ENCODE measurements around the gene RYR3.

The RYR3 gene

DNA sequence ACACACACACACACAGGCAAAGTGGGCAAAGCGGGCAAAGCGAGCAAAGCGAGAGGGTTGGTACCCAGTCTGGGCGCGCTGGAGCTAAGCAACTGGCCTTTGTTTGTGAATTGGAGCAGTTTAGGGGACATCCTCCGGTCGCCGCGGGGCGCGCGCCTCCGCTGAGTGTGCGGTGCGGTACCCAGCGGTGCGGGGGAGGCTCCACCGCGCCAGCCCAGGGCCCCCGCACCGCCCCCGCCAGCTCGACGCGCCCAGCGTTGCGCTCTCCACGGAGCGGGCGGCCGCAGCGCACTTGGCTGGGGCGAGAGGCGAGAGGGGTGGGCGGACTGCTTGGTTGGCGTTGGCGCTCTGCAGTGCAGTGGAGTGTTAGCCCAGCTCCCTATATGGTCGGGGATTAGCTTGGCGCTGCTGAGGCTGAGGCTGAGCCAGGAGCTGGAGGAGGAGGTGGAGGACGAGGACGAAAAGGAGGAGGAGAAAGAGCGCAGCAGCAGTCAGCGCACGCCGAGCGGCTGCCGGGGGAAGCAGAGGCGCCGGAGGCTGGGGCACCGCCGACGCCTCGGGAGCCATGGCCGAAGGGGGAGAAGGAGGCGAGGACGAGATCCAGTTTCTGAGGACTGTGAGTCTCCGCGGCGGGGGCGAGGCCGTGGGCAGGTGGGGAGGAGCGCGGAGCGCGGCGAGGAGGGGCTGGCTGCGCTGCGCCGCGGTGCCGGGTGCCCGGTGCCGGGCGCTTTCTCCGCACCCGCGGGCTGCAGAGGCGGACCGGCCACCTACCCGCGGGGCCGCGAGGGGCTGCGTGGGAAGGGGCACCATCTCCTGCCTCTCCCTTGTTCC is at the start of gene RYR3:
TSS of gene RYR3 (plus strand) at position 487 of the 831 bp plus-strand sequence. CDS start at position 566, 79 bp downstream.
- no peak for DNase-seq

DNA sequence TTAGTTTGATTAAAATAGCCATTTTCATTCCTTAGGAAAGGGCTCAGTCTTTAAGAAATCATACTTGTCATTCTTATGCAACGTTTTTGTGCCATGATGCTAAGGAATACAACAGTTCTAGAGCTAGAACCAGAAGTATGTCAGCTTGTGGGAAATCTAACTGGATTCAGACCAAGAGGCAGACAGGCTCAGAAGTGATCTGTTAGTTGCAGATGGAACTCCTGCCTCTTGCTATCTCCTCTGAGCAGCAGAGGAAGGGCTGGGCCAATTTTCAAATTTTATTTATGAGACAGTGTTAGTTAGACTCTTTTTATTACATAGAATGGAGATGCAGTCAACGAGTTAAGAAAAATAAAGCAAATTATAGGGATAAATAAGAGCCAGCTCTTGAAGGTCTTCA is 48.5 kb upstream of the RYR3 start:
- no peak for DNase-seq

DNA sequence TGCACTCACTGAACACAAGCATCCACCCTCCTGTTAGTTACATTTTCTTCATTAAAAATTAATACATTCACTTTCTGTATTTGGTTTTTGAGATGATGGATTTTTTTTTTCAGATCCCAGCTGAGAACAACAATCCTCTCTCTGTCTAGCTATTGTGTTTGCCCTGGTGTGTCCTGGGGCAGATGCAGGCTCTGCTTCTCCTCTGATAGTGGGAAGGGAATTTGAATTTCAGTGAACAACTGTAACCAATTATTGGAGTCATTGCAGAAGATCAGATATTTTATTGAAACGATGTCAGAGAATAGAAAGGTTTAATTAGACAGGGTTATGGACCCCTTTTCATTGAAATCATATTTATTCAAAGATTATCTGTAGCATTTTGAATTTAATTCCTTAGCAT is 33.1 kb upstream of the RYR3 start:
- DNase-seq: no peak

DNA sequence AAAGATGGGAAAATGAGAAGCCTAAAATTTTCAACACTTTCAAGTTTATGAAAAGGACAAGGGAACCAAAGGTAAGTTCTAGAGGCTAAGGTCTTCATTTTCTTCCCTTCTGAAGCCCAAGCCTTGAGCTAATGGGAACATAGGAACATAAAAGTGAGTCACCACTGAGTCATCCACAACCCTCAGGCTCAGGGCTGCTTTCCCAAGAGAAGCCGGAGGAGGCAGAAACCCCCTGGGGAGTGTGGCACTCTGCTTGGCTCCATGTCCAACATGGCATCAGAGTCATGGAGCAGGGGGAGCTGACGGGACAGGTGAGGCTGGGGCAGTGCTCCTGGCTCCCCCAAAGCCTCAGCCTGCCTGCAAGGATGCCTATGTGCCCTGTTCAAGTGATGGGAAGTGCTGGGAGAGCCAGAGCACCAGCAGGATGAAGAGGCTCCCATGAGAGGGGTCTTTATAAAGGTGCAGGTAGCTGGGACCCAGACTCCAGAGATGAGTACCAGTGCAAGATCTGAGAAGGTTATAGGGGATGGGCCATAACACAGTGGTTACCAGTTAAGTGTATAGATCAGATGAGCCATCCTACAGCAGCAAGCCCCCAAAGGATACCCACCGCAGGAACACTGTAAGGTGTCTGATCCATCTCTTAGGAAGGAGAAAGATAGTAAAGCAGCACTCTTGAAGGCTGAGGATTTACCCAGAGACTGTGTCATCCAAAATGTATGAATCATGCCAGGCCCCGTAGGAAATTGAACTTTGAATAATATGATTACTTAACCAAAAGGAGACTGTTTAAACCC is 31.8 kb upstream of the RYR3 start:
- no peak for DNase-seq

DNA sequence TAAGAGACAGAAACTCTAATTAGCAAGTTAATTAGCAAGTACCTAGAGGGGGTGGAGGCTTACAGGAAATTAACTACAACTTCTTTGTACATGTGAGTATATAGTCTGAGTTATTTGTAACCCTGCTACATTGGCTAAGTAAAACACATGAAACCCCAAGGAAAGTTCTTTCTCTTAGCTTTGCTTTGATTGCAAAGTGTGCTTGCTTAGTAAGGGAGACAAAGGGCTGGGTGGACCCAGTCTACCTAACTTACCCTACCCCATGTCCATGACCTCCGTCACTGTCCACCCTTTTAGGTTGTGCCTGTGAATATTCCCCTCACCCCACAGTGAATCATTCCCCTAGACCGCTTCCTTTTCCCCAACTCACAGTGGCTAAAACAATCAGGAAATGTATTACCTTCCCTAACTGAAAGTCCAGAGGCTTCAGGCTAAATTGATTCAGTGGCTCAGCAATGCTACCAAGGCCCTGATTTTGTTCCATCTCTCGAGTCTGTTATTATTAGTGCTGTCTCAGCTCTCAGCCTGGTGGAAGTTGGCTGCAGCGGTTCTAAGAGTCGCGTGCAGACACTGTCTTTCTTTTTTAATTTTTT is 31.1 kb upstream of the RYR3 start:
- no peak for DNase-seq

DNA sequence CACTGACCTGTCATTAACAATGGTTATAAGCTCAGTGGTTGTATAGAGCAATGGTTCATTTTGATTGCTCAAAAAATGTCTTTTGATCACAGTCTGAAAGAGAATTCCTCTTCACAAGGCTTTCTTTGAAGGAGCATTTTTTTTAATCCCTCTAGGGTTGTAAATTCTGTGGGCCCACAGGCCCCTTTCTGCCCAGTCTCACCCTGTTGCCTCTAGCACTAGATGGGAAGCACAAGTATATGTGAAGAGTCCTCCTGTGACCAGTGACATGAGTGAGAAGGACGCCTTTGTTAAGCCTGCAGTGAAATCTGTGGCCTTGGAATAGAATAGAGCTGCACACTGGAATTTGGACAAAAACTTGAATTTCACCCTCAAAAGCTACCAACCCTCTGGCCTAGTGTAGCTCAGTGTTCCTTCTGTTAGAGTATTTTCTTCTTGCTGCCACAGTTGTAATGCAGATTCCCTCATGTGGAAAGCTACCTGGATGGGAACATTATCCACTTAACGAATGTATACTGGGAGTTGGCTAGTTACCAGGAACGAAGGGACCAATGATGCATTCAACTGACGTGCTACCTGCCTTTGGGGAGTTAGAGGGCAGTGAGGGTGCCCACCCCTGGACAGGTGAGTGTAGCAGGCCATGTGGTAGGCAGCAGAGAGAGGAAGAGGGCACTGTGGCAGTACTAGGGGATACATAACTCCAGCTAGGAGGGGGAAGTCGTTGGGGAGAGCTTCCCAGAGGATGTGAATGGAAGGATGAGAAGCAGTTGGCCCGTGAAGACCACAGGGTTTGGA is 28.3 kb upstream of the RYR3 start:
- DNase-seq: no peak

DNA sequence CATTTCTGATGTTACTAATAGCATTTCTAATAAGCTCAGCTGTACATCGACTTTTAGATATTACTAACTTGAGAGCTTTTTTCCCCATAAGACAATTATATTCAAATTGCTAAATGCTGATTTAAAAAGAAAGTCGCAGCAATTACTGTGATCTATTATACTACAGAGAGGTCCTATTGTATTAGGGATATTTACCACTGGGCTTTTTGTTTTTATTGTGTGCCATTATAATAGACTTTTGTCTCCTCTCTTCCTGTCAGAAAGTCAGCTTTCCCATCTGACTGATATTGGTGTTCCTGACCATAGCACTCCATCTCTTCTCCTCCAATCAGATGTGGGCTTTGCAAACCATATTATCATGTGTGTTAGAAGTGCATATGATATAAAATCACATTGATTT is 27.2 kb upstream of the RYR3 start:
- no peak for DNase-seq

DNA sequence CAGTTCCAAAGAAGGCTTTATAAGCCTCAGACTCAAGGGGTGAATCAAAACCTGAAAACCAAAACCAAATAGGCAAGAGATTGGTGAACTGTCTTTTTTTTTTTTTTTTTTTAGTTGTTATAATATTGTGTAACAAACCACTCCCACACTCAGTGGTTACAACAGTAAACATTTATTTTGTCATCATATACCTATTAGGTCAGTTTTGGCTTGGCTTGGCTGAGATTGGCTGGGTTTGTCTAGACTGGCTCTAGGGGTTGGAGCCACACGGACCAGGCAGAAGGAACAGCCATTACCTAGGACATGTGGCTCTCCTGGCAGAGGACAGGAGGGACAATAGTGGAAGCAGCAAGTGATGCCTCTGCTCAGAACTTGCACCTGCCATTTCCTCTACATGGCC is 26.4 kb upstream of the RYR3 start:
- no peak for DNase-seq

DNA sequence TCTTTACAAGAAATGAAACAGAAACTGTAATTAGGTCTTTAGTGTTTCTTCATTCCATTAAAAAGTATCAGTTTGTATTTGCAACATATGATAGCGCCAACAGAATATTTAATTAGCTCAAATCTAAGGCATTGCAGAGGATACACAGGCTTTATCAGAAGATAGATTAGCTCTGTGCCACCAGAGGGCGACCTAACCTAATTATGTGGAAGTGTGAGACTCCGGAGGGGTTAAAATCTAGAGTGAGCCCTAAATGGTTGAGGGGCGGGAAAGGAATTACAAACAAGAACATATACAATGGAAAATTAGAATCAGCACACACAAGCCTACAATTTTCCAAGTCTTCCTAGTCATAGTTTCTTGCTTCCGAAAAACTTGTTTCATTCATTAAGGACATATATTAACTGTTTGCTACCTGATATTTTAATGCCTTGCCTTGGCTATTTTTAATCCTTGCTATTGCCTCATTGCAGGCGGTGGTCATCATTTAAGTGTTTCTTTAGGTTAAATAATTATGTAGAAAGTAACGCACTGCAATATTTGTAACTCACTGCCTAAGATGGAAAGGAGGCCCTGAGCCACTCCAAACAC is 18.0 kb upstream of the RYR3 start:
- peak; percentile 6 for DNase-seq

DNA sequence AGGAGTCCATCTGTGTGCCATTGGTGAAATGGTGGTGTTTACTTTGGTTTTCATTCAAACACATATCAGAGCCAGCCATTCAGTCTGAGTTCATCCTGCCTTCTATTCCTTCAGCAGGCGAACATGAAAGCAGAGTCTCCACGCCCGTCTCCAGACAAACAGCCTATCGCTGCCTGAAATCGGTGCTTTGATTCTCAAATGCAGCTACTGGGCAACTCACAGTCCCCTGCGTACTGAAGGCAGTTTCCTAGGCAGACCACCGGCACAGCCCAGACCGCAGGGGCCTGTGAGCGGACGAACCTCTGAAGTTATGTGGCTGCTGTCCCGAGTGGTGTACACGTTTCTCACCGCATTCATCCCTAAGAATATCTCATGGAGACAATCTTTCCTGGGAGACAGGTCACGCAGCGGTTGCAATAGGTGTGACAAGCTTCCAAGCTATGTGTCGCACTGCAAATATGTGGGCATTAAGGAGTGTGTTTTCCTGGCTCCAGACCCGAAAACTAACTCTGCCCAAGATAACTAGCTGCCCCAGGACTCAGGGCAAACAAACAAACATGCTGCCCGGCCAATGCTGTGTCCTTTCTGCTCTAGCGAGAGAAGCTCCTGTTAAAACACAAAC is 16.9 kb upstream of the RYR3 start:
- DNase-seq: no peak

DNA sequence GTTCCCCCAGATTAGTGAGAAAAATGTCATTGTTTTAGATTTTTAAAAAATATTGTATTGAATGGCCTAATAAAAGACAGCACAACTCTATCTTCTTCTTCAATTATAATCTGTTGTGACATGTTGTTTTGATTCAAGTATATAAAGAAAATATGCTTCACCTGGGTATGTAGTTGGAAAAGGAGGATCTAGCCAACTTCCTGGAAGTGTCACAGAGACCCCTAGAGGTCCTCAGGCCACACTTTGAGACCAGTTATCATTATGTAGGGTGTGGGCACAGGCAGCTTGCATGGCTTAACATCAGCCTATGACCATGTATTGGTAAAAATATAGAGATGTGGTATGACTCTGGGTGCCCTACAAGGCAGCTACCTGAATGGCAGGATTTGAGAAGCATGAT is 14.7 kb upstream of the RYR3 start:
- DNase-seq: no peak

DNA sequence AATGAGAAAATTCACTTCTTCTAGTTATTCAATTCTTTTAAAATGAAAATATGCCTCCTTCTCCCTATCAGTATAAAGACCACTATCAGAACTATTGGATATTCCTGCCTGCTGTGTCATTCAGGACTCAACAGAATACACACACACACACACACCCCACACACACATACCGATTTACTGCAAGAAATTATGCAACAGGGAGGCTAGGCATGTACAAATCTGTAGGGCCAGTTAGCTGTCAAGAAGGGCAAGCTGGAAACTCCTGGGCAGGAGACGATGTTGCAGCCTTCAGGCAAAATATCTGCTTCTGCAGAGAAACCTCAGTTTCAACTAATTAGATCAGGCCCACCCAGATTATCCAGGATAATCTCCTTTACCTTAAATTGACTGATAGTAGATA is 13.9 kb upstream of the RYR3 start:
- no peak for DNase-seq

DNA sequence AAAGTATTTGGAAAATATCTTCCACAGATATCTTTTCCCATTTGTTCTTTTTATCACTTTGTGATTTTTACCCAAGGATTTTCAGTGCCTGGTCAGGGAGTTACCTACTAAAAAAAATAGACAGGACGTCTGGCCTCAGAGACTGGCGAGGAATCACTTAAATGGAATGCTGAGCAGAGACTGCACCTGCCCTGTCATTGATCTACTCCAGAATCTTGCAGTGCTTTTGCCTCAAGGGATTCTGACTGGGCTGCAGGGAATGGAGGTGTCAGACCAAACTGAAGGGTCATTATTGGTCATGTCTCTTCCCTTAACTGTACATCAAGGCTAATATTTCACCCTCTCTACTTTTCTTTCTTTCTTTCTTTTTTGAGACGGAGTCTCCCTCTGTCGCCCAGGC is 12.1 kb upstream of the RYR3 start:
- DNase-seq: no peak

DNA sequence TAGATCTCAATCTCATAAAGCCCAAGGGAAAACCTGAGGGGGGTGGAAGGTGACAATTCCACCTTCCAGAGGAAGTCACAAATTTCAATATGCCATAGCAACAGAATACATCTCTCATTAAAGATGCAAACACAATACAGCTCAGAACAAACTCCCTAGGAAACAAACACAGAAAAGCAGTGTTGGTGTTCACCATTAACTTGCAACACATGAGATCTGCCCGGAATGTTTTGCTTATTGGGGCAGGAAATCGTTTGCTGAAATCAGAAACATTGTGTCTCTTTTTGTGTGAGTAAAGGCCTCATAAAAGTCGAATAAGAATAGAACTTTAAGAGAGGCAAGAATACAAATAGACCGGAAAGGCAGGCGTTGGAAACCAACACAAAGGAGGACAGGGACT is 5.8 kb upstream of the RYR3 start:
- DNase-seq: no peak

DNA sequence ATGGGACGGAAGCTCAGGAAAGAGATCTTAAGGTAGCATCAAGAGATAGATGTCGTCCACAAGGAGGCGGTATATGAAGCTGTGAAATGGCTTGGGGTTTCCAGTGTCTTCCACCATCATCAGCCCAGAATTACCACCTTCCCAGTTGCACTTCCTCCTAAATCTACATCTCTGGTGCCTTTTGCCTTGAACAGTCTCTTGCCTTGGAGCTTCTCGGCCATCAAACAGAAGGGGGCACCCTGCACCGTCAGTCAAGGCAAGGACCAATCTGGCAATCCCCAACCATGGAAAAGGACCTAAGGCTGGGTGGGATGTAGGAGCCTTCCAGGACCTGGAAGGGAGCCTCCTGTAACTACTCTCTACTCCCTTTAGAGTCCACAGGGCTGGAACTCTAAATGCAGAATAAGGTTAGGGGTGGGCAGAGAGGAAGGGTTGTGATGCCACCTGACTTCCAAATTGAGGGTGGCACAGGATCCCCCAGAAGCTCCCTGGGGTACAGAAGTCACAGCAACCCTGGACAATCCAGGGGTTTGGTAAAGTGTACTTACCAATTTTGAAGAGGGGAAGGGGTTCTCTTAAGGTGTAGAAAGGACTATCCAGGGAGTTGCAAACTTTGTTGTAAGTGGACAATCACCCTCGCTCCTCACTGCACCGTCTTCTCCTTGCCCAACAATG is 1.0 kb upstream of the RYR3 start:
- no peak for DNase-seq

DNA sequence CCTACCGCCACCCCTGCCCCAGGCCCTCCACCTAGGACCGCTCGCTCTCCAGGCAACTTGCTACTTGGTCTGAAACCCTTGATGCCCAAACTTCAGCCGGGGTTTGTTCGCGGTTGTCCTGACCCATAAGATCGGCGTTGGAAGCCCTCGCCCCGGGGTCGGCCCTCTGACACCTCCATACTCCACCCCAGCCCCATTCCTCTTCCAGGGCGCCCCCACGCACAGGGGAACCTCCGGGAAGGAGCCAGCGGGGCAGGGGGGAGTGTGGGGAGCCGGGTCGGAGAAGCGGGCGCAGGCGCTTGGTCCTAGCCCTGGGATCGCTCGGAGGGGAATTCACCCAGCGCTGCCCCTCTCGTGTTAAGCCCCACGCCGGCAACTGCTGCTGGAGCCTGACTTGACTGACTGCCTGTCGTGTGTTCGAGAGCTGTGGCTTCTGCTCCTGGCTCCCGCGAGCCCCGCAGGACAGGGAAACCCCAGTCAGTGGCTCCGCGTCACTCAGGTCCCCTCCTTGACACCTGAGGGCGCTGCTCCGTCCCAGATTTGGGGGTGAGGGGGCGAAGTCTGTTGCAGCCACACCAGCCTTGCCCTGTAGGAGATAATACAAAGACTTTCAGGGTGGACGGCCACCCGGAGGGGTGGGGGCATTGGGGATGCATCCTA is 675 bp downstream of the RYR3 start:
- no peak for DNase-seq

DNA sequence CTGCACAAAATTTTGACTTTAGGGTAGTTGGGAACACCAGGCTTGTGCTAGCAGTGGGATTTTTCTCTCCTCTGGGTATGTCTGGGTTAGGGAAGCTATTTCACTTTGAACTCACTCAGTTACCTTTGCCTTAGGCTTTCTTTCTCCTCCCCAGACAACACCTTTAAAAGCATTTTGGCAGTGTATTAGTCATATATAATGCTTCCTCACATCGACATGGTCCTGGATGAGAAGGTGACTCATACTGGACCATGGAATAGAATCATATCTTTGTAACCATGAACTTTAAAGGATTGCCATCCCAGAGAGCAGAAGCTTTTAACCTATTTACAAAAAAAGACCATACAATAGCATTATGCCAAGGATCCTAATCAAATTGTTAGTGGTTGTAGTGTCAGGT is 2.7 kb downstream of the RYR3 start:
- no peak for DNase-seq

DNA sequence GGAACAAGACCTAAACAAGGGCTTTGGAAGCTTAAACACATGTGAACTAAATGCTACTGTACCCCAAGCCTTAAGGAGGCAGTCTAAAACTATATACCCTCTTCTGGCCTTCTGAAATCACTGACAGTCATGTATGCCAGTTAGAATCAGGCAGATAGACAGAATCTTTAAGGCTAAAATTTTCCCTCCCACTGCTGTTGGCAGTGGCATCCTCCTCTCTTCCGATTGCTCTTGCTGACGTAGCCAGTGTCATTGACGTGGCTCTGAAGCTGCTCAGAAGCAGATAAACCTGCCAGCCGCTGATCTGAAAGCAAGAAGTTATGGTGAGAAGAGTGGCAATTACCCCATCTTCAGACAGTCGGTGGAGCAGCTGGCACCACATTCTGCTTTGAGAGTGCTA is 3.3 kb downstream of the RYR3 start:
- DNase-seq: no peak

DNA sequence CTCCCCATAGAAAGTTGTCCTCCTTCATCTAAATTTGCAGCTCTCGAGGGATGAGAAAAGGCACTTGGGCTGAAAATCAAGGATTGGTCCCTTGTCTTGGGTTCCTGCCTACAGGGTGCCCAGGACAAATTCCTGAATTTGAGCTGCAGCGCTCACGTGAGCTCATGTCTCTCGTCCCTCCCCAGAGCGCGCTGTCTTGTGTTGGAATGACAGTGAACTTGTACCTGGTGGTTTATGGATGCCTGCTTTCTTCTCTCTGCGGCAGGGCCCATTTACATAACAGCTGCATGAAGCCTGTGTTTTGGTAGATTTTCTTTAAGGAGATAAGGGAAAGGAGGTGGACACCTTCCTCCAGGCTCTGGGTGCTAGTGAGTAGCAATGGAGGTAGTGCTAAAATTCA is 4.3 kb downstream of the RYR3 start:
- no peak for DNase-seq

DNA sequence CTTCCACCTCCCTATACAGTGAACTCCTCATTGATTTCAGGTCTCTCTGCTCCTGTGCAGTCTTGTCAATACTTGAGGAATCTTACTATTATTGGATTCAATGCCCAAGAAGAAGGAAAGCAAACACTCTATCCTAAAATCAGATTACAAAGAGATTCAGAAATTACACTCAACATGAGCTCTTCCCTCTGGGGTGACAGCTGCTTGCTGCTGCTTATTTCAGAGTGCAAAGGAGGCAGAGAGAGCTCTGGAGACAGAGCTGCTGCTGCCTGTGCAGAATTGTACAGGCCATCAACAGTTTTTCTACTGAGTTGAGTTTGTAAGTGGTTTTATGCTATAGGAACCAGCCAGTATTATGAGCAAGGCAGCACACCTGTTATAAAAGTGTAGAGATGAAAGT is 7.1 kb downstream of the RYR3 start:
- DNase-seq: no peak

DNA sequence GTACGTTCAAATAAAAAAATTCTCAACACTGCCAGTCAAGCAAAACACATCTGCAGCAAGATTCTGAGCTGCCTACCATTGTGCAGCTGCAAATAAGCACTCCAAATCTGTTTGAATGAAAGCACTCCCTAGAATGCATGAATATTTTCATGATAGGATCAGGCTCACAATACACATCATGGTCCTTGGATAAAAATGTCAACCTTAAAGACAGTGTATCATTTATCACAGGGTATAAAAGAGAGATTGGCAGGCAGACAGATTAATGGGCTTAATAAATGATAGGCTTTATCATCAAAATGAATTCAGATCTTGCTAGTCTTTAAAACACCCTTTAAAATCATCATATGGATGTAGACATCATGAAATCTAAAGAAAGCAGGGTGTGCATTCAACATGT is 9.2 kb downstream of the RYR3 start:
- no peak for DNase-seq
